HepG2 (cell line): ENCODE results near the gene MAP1LC3B. TPM values are rescaled to one million over a fixed set of nuclear protein-coding genes. Genes with fewer than 3 reads are reported as not detected.
A peak's percentile ranks its signal among the peaks of the same experiment; 100 is the strongest.

Source experiments
- ADNP ChIP-seq: sonication (generic); formaldehyde crosslinking; IDR thresholded peaks from 2 replicates; pipeline ENCODE4 v1.4.0; 2020; ENCODE audit warnings: missing genetic modification reagents
- AHR ChIP-seq: IDR thresholded peaks from 2 replicates; pipeline ENCODE4 v1.6.1; 2018; ENCODE audit warnings: missing genetic modification reagents, missing compliant biosample characterization
- ARID2 ChIP-seq: sonication (generic); formaldehyde crosslinking; IDR thresholded peaks from 2 replicates; pipeline ENCODE4 v1.8.1; 2022; ENCODE audit warnings: mild to moderate bottlenecking, missing genetic modification reagents, borderline replicate concordance
- ASH2L ChIP-seq: fragments of 300-600, 200-600 bp; sonication (generic); IDR thresholded peaks from 2 replicates; pipeline ENCODE4 v1.7.0; 2017; ENCODE audit warnings: low read depth, mild to moderate bottlenecking, moderate library complexity, mixed read lengths, low read length; ENCODE audit not compliant: insufficient read length
- DMAP1 ChIP-seq: IDR thresholded peaks from 2 replicates; pipeline ENCODE4 v1.6.1; 2016
- EZH2 ChIP-seq: conservative IDR thresholded peaks from 2 replicates; pipeline ENCODE4 v1.6.1; 2012; ENCODE audit warnings: mild to moderate bottlenecking, low read depth, low read length, moderate library complexity
- GABPB1 ChIP-seq: IDR thresholded peaks from 2 replicates; pipeline ENCODE4 v1.6.1; 2016; ENCODE audit warnings: mild to moderate bottlenecking, missing genetic modification reagents, moderate library complexity, missing compliant biosample characterization
- LCORL ChIP-seq, 2 experiments: fragments of 450-650 bp in 1 of 2; sonication (generic) in 1 of 2; formaldehyde crosslinking in 1 of 2; IDR thresholded peaks; 2 replicates each; pipeline versions ENCODE4 v1.5.0 to v1.6.1; 2017 to 2020; ENCODE audit warnings: antibody characterized with exemption in 1 of 2, missing genetic modification reagents in 1 of 2
- PRDM15 ChIP-seq: sonication (generic); formaldehyde crosslinking; IDR thresholded peaks from 2 replicates; pipeline ENCODE4 v1.4.0; 2020; ENCODE audit warnings: missing genetic modification reagents
- RBFOX2 ChIP-seq: fragments of 200-400 bp; formaldehyde crosslinking; IDR thresholded peaks from 2 replicates; pipeline ENCODE4 v1.6.1; 2017; ENCODE audit warnings: low read depth, mild to moderate bottlenecking, low read length
- RERE ChIP-seq: IDR thresholded peaks from 2 replicates; pipeline ENCODE4 v1.6.1; 2016; ENCODE audit warnings: low read depth, missing genetic modification reagents, missing compliant biosample characterization
- SOX13 ChIP-seq, 3 experiments: fragments of 450-650 bp in 1 of 3; sonication (generic) in 1 of 3; formaldehyde crosslinking in 1 of 3; IDR thresholded peaks in 2 of 3; conservative IDR thresholded peaks in 1 of 3; 2 replicates each; pipeline versions ENCODE4 v1.5.0 to v1.6.1; 2016 to 2020; ENCODE audit warnings: antibody characterized with exemption in 1 of 3, mild to moderate bottlenecking in 1 of 3, missing compliant biosample characterization in 1 of 3, missing genetic modification reagents in 1 of 3, moderate library complexity in 1 of 3
- WIZ ChIP-seq: sonication (generic); formaldehyde crosslinking; IDR thresholded peaks from 2 replicates; pipeline ENCODE4 v1.5.1; 2020; ENCODE audit warnings: mild to moderate bottlenecking, missing genetic modification reagents
- ZFX ChIP-seq: sonication (generic); formaldehyde crosslinking; IDR thresholded peaks from 2 replicates; pipeline ENCODE4 v1.4.0; 2020; ENCODE audit warnings: mild to moderate bottlenecking, low read depth, missing genetic modification reagents, moderate library complexity
- ZMYM4 ChIP-seq: sonication (generic); formaldehyde crosslinking; IDR thresholded peaks from 2 replicates; pipeline ENCODE4 v1.8.1; 2023; ENCODE audit warnings: mild to moderate bottlenecking, missing genetic modification reagents
- ZNF343 ChIP-seq: sonication (generic); formaldehyde crosslinking; IDR thresholded peaks from 2 replicates; pipeline ENCODE4 v1.4.0; 2020; ENCODE audit warnings: mild to moderate bottlenecking, missing genetic modification reagents
- ZNF414 ChIP-seq: sonication (generic); formaldehyde crosslinking; IDR thresholded peaks from 2 replicates; pipeline ENCODE4 v1.5.0; 2020; ENCODE audit warnings: missing genetic modification reagents
- ZNF746 ChIP-seq: sonication (generic); formaldehyde crosslinking; IDR thresholded peaks from 2 replicates; pipeline ENCODE4 v1.8.0; 2022; ENCODE audit warnings: mild to moderate bottlenecking, missing genetic modification reagents
- polyA plus RNA-seq, 8 experiments: library from polyadenylated mRNA; depleted of rRNA in 3 of 8; stranded (reverse) in 7 of 8; unstranded in 1 of 8; fragments of >200 nt; fragmentation: Illumina TruSeq in 4 of 8; extraction: Trizol in 4 of 8; gene quantifications; 2 replicates each; pipeline versions ENCODE4 v1.2.1 to v1.2.3, GENCODE V29; 2011 to 2016; ENCODE audit warnings: low read depth in 4 of 8, missing spikeins in 1 of 8, mixed read lengths in 1 of 8; ENCODE audit not compliant: insufficient read depth in 1 of 8
- total RNA-seq, 5 experiments: library from RNA; depleted of rRNA; stranded (reverse); fragments of >200 nt; fragmentation: Illumina TruSeq; extraction: Trizol; gene quantifications; 2 replicates each; pipeline ENCODE4 v1.2.3, GENCODE V29; 2016; ENCODE audit warnings: low read depth in 1 of 5

MAP1LC3B gene
- total and polyA plus RNA-seq, 2 of the 13 experiments (the other 11 are each of a cell fraction or from before 2014, with no cell fraction given) = 15.7 to 37.4 TPM

DNA sequence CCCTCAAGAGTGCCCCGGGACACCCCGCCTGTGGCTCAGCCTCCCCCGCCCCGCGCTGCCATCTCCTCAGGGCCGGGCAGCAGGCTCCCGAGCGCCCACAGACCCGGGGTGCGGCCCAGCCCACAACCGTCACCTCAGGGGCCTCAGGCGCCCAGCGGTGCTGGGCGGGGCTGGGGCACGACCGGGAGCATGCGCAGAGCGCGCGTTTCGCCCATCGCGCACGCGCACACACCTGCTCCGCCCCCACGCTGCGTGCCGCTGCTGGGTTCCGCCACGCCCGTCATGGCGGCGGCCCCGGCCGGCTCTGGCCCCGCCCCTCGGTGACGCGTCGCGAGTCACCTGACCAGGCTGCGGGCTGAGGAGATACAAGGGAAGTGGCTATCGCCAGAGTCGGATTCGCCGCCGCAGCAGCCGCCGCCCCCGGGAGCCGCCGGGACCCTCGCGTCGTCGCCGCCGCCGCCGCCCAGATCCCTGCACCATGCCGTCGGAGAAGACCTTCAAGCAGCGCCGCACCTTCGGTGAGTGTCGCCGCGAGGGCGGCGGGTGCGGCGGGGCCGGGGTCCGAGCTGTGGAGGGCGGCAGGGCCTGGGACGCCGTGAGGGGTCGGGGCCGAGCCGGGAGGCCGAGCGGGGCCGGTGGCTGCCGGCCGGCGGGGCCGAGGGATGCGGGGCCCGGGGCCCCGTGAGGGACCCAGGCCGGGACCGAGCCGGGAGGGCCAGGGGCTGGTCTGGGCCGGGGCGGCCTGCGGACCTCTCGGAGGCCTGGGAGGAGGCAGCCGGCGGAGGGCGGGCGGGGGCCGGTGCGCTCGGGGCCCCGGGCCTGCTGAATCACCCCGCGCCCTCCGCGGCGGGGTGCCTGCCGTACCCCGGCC, at the start of gene MAP1LC3B (continued):
- TF ChIP-seq PRDM15 (peak; percentile 71; the same call in 1 of the 2 replicates), ZNF746 (no peak; the same call in 1 of the 2 replicates), GABPB1 (CRISPR knock-in tag) (peak; percentile 90), SOX13 (IDR thresholded peaks at IDR 0.05) (peak; percentile 35; the same call in 1 of the 2 replicates), SOX13 (CRISPR knock-in tag; conservative IDR thresholded peaks at IDR 0.05 in 1 of 2, IDR thresholded peaks at IDR 0.05 in 1 of 2) (peak in 1 of 2 experiments; percentile 65; a peak in 2 of 4 replicates), EZH2 (no peak), ADNP (no peak), AHR (CRISPR knock-in tag) (0 out of 2 replicates have a peak, but pooled peaks have one; percentile 93), ZNF414 (CRISPR knock-in tag) (peak; percentile 28; the same call in 1 of the 2 replicates), ZFX (peak; percentile 92), ZNF343 (CRISPR knock-in tag) (peak; percentile 63), ASH2L (peak; percentile 32), ARID2 (no peak), ZMYM4 (peak; percentile 91), RBFOX2 (peak; percentile 95), WIZ (CRISPR knock-in tag) (no peak), RERE (CRISPR knock-in tag) (peak; percentile 13; the same call in 1 of the 2 replicates), DMAP1 (peak; percentile 73; the same call in 1 of the 2 replicates), LCORL (IDR thresholded peaks at IDR 0.05) (no peak), LCORL (CRISPR knock-in tag; IDR thresholded peaks at IDR 0.05) (no peak)
